Activated CD8-positive, alpha-beta memory T cell treated with anti-CD3 and anti-CD28 coated beads for 24 hours (primary cell): ENCODE results near the gene UNKL.
A peak's percentile ranks its signal among the peaks of the same experiment; 100 is the strongest.

Experiments used
- DNase-seq: peaks from one replicate; pipeline ENCODE4 v3.0.0-alpha.2; 2020

Gene UNKL

GRCh38 chr16:1414532-1415260 is at the start of gene UNKL:
Gene UNKL (minus strand): TSS chr16:1414704. CDS start chr16:1414691, 13 bp downstream.
- DNase-seq = peak; percentile 90

DNA sequence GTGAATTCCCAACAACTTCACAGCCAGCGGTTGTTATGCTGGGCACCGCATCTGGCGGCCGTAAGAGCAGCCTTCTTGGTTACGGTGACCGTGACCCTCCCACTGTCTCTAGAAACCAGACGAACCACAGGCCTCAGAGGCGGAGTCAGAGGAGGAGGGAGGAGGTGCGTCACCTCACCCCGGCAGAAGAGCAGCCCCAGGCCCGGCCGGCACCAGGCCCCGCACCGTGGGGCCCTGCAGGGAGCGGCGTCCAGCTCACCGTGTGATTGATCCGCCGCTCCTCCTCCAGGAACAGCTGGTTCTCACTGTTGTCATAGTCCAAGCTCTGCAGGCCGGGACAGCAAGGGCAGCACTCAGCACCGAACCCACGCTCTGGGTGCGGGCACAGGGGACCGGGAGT is 46.6 kb upstream of the UNKL start:
- DNase-seq = no peak

DNA sequence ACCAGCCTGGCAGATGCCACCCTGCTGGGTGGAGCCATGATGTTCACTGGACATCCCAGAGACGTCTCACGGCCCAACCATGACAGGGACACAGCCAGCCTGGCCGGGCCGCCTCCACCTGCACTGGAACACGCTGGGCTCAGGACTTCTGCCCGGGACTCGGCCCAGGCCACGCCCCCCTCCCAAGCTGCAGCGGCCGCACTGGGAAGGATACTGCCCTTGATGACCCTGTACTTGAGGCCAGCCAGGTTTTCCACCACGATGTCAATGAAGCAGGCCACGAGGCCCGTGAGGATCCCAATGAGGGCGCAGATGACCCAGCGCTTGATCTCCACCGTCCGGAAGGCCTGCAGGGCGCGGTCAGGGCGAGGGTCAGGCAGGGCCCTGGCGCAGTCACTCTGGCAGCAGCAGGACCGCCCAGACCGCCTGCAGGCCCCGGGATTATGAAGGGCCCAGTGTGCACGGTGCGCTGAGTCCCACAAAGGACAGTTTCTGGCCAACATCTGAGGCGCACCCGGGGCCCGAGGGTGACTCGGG is 46.2 kb upstream of the UNKL start:
- no peak for DNase-seq

DNA sequence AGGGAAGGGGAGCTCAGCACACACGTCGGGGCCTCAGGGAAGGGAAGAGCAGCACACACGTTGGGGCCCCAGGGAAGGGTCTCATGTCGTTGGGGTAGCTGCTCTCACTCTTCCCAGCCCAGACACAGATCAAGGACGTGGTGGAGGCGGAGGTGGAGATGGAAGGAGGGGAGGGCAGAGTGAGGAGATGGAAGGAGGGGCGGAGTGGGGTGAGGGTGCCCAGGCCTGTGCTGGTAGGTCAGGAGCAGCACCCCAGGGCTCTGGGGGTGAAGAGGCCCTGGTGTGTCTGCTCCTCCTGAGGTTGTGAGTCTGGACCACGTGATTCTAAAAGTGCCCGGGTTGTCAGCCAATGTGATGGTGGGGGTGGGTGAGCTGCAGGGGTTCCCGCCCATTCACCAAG is 45.5 kb upstream of the UNKL start:
- no peak for DNase-seq

DNA sequence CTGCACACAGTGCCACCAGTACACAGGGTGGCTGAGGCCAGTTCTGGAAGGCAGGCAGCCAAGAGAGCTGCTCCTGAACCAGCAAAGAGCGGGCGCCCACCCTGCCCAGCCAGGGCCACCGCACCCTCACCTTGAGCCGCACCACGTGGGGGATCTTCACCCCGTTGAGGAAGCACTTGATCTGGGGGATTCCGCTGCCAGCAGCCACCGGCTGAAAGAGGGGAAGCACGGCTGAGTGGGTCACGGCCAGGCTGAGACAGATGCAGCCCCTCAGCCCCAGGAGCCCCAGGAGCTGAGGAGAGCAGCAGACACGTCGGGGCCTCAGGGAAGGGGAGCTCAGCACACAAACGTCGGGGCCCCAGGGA is 44.5 kb upstream of the UNKL start:
- no peak for DNase-seq

DNA sequence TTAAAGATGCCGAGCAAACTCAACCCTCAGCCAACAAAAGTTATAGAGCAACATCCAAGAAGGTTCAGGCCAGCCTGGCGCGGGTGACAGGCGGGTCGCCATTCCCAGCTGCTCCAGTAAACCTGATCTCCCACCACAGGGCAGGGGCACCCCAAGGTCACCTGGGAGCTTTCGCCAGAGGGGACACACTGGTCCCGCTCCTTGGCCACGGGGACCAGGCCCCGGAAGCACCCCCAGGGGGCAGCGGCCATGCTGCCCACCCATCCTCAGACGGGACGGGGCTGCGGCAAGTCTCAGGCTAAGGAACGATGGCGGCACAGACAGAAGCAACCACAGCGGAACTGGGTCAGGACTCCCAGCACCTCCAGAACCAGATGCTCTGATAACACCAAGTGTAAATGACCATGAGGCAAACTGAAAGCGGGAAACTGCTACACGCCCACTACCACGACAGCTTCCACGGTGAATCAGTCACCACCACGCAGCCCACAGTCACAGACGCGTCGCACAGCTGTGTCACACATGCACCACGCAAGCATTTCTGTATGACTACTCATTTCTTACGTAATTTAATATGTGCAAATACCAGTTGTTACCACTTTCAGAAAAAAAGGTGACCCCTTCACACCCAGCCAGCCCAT is 44.0 kb upstream of the UNKL start:
- no peak for DNase-seq

DNA sequence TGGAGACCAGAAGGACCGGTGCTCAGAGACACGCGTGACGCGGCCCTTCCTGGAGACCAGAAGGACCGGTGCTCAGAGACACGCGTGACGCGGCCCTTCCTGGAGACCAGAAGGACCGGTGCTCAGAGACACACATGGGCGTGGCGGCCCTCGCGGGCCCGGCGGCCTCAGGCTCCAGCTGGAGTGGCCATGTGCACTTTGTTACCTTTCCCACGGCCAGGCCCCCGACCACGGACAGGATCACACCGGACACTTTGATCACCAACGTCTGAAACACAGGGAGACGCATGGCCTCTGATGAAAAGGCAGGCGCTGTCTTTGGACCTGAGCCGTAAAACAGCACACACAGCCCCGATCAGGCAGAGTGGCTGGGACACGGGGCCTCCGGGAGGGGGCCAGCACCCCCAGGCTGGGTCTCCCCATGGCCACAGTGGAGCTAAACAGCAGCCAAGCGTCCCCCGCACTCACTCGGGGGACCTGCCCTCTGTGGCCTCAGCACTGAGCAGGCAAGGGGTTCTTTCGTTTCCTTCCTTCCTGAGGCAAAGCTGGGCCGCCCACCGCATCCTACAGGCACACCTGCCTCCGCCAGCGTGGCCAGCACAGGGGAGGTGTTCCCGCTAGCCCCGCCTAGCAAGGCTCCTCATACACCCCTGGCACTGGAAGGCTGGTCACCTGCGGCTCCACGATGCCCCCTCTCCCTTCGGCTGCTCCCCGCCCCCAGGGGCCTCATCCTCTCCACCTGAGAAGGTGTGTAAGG is 43.2 kb upstream of the UNKL start:
- DNase-seq = no peak

- no peak for DNase-seq
Observed at GRCh38 chr16:1456951-1457350, 42.4 kb upstream of the UNKL start.

DNA sequence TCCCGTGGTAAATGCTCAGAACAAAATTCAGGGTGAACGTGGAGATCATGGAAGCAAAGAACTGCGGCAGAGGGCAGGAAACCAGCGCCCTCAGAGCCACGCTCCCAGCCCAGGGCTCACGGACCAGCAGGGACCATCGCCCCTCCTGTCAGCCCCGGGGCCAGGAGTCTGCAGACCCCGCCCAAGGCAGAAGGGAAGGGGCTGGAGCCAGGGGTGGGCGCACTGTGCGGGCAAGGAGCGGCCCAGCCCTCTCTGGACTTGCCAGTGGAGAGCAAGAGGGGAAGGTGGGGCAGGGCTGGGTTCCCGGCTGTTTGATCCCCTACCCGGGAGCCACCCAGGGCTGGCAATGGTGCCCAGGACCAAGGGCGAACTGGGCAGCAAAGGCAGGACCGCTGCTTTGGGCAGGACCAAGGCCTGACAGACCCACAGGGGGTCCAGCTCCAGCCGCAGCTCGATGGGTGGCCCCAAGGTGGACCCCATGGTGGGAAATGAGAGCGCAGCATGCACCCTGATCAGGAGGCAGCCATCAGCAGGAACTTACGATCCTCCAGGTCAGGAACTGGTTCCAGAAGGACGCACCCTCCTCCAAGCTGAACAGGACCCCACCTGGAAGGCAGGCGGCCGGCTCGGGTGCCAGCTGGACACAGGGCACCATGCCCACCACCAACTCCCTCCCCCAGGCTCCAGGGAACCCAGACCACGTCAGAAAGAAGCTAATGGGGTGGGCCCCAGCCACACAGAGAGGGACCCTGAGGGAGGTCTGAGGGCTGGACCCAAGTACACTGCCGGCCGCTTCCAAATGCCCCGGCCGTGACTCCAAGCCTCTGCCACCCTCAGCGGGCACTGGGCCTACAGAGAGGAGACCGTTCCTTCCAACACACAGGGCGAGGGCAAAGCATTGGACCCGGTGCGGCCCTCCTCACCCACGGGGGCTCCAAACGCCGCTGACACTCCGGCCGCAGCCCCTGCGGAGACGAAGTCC is 41.0 kb upstream of the UNKL start:
- no peak for DNase-seq

- no peak for DNase-seq
Observed at GRCh38 chr16:1454561-1454960, 40.1 kb upstream of the UNKL start.

DNA sequence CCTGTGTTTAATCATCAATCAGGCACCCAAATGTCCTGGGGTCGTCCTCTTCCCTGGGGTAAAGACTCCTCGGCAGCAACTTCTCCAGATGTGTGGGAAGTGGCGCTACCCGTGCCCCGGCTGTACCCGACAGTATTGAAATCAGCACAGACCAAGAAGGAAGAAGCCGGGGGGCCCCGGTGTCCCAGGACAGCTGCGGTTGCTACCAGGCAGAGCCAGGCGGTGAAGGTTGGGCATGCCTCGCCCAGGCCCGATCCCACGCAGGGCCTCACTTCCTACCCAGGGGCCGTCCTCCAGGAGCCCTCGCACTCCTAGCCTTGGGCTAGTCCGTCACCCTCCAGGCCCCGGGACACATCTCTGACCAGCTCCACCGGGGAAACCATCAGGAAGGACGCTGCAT is 38.8 kb upstream of the UNKL start:
- DNase-seq = no peak

- no peak for DNase-seq
Observed at GRCh38 chr16:1452530-1452929, 38.0 kb upstream of the UNKL start.

- DNase-seq = no peak
Observed at GRCh38 chr16:1451702-1452392, 37.3 kb upstream of the UNKL start.

DNA sequence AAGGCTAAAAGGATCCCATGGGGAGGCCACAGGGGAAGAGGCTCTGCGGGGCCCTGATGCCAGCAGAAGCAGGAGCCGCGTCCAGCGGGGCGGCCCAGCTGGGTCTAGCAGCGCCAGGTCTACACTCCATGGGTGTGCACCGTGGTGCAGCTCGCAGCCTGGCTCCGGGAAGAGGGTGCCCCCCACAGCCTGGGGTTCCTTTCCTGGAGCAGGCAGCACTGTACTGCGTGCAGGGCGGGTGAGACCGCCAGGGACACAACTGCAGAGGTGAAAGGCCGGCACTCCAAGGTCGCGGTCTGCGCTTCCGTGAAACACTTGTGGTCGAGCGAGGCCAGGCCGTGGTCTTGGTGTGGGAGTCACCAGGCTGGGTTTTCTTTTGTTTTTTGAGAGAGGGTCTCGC is 36.3 kb upstream of the UNKL start:
- no peak for DNase-seq

DNA sequence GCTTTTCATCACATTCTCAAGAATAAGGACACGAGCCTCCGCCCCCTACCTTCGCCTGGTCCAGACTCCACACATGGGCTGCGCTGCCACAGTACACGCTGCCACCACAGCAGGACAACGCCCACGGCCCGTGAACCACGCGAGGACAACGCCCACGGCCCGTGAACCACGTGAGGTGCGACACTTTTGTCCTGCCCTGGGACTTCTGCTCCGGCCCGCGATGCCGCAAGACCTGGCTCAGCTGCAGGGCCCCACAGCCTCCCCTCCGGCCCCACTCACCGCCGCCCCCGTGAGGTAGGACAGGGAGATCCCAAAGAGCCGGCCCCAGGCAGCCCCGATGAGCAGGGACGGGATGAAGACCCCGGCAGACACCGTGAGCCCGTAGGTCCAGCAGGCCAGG is 35.7 kb upstream of the UNKL start:
- DNase-seq = no peak

DNA sequence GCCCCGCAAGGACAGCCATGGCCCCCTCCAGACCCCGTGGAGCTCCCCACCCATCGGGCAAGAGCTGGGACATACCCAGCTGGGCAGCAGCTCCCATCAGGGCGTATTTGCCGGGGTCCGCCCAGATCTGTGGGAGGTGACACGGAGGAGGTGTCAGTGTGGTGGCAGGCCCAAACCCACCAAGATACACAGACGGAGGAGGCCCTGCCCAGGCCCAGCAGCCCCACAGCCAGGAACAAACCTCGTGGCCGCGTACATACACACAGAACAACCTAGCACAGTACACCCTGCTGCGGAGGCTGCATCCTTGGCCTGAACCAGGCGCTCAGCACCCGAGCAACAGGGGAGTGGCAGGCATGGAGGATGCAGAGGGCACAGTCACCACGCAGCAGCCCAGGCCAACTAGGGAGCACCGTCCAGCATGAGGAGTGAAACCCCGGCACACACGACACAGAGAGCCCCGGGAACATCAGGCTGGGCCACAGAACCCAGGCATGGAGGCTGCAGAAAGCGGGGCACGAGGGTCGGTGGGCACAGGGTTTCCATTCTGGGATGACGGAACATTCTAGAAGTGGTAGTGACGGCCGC is 34.8 kb upstream of the UNKL start:
- DNase-seq = no peak

GRCh38 chr16:1448536-1449116 is 34.1 kb upstream of the UNKL start:
- DNase-seq = no peak

DNA sequence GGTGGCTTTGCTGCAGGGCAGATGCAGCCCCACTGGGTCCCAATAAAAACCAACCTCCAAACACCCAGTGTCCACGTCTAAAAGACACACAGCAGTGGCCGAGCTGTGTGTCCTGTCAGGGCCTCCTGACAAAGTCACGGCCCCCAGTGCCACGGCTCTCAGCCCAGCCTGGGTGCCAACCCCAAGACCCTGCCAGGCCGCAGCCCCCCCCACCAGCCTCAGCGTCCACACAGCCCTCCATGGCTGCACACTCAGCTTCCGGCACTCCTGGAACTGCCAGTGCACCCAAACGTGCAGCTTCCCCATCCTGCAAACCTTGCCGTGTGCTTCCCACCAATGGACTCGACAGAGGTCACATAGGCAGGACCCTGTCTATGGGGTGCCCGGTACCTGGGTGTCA is 33.5 kb upstream of the UNKL start:
- no peak for DNase-seq

DNA sequence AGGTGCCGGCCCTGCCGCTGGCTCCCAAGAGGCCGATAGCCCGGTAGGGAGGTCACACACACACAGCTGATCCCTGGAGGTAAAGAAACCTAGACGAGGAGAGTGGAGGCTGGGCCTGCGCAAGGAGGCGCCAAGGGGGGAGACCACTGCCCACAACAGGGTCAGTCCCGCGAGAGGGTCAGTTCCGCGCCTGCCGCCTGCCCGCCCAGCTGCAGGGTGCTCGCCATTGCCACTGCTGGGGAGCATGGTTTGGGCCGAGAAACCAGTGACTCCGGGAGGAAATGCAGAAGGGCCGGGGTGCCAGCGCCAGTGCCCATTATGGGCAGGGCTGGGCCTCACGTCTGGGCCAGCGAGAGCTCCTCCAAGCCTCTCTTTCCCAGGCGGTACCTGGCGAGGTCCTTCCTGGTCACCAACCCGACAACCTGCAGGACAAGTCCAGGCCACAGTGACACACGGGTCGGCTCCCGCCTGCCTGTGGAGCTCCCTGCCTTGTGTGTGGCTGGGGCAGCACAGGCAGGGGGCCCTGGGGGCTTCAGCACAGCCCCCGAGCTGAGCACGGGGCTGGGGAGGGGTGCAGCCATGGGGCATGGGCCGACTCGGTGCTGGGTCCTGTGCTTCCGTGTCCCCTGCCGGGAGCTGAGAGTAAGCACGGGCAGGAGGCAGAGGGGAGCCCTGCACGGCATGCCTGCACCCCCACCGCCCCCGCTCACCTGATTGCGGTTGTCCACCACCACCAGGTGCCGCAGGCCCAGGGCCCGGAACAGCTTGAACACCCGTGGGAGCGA is 32.0 kb upstream of the UNKL start:
- no peak for DNase-seq

- no peak for DNase-seq
Observed at GRCh38 chr16:1445518-1446203, 31.2 kb upstream of the UNKL start.
